WTC11 (cell line): ENCODE results near the gene HOXC4. TPM values are rescaled to one million over a fixed set of nuclear protein-coding genes. Genes with fewer than 3 reads are reported as not detected.

ENCODE experiments used
- ATAC-seq: fragments of 200-7000 bp; cut with Tn5 transposase; 2 replicates; pipeline ENCODE4 v1.10.0; 2021; ENCODE audit warnings: mild to moderate bottlenecking, moderate library complexity
- CTCF ChIA-PET: fragments of 300-600 bp; sonication (Branson Sonifier 250); formaldehyde crosslinking; loops from one replicate; lab custom pipeline; 2021; ENCODE audit warnings: antibody characterized with exemption; lab: Charles Lee
- POLR2A ChIA-PET: fragments of 350-600 bp; sonication (Branson Sonifier 250); formaldehyde crosslinking; loops from one replicate; lab custom pipeline; 2021; ENCODE audit warnings: antibody characterized with exemption; lab: Charles Lee
- DNase-seq: peaks from one replicate; pipeline ENCODE4 v3.0.0; 2021; ENCODE audit warnings: low spot score
- H3K27ac Mint-ChIP-seq: 2 replicates; pipeline ENCODE4 v1.8.0; 2021; ENCODE audit warnings: mixed read lengths
- H3K27me3 Mint-ChIP-seq: 2 replicates; pipeline ENCODE4 v1.8.0; 2021; ENCODE audit warnings: low read depth, mild to moderate bottlenecking, moderate library complexity, mixed read lengths
- H3K36me3 Mint-ChIP-seq: 2 replicates; pipeline ENCODE4 v1.8.0; 2021; ENCODE audit warnings: mixed read lengths
- H3K4me1 Mint-ChIP-seq: 2 replicates; pipeline ENCODE4 v1.8.0; 2022; ENCODE audit warnings: mixed read lengths
- H3K4me3 Mint-ChIP-seq: 2 replicates; pipeline ENCODE4 v1.8.0; 2021; ENCODE audit warnings: mild to moderate bottlenecking, moderate library complexity, mixed read lengths
- H3K9me3 Mint-ChIP-seq: 2 replicates; pipeline ENCODE4 v1.8.0; 2021; ENCODE audit warnings: mixed read lengths
- FOXK1 ChIP-seq: sonication (generic); formaldehyde crosslinking; IDR thresholded peaks from 2 replicates; pipeline ENCODE4 v1.8.0; 2022; ENCODE audit warnings: mild to moderate bottlenecking, moderate library complexity, missing genetic modification reagents
- MXD4 ChIP-seq: fragments of 250-450 bp; sonication (Bioruptor Pico); IDR thresholded peaks from 2 replicates; pipeline ENCODE4 v1.8.0; 2021; ENCODE audit warnings: mild to moderate bottlenecking, moderate library complexity, borderline replicate concordance
- NR2C2 ChIP-seq: sonication (generic); formaldehyde crosslinking; IDR thresholded peaks from 2 replicates; pipeline ENCODE4 v1.8.0; 2022; ENCODE audit warnings: mild to moderate bottlenecking, missing genetic modification reagents
- PRRX2 ChIP-seq: fragments of 250-450 bp; sonication (Bioruptor Pico); IDR thresholded peaks from 2 replicates; pipeline ENCODE4 v1.8.0; 2021; ENCODE audit warnings: mild to moderate bottlenecking
- RELA ChIP-seq: sonication (generic); formaldehyde crosslinking; IDR thresholded peaks from 2 replicates; pipeline ENCODE4 v1.8.1; 2022; ENCODE audit warnings: missing genetic modification reagents, mild to moderate bottlenecking, borderline replicate concordance
- TEAD4 ChIP-seq: sonication (generic); formaldehyde crosslinking; IDR thresholded peaks from 2 replicates; pipeline ENCODE4 v1.8.0; 2022; ENCODE audit warnings: mild to moderate bottlenecking, missing genetic modification reagents
- ZBTB21 ChIP-seq: sonication (generic); formaldehyde crosslinking; IDR thresholded peaks from 2 replicates; pipeline ENCODE4 v1.8.1; 2023; ENCODE audit warnings: mild to moderate bottlenecking, missing genetic modification reagents, borderline replicate concordance
- total RNA-seq: library from RNA; stranded (reverse); gene quantifications from 3 replicates; pipeline ENCODE4 v1.2.3, GENCODE V29; 2021
- TF ChIP-seq, protein P1 (sequence below): sonication (generic); formaldehyde crosslinking; conservative IDR thresholded peaks from 2 replicates; pipeline ENCODE4 v1.8.1; 2023; ENCODE audit warnings: mild to moderate bottlenecking, low read depth, missing genetic modification reagents, moderate library complexity
- TF ChIP-seq, protein P2 (sequence below): sonication (generic); formaldehyde crosslinking; IDR thresholded peaks from 2 replicates; pipeline ENCODE4 v1.8.1; 2023; ENCODE audit warnings: mild to moderate bottlenecking, missing genetic modification reagents, moderate library complexity
- TF ChIP-seq, protein P3 (sequence below): sonication (generic); formaldehyde crosslinking; IDR thresholded peaks from 2 replicates; pipeline ENCODE4 v1.8.1; 2023; ENCODE audit warnings: mild to moderate bottlenecking, missing genetic modification reagents, borderline replicate concordance
- TF ChIP-seq, protein P4 (sequence below): sonication (generic); formaldehyde crosslinking; IDR thresholded peaks from 2 replicates; pipeline ENCODE4 v1.8.0; 2022; ENCODE audit warnings: missing genetic modification reagents
- TF ChIP-seq, protein P5 (sequence below): sonication (generic); formaldehyde crosslinking; IDR thresholded peaks from 2 replicates; pipeline ENCODE4 v1.8.0; 2022; ENCODE audit warnings: mild to moderate bottlenecking, missing genetic modification reagents

HOXC4 gene
- total RNA-seq, 1 experiment from 2014 or later, result 0.46 TPM

DNA sequence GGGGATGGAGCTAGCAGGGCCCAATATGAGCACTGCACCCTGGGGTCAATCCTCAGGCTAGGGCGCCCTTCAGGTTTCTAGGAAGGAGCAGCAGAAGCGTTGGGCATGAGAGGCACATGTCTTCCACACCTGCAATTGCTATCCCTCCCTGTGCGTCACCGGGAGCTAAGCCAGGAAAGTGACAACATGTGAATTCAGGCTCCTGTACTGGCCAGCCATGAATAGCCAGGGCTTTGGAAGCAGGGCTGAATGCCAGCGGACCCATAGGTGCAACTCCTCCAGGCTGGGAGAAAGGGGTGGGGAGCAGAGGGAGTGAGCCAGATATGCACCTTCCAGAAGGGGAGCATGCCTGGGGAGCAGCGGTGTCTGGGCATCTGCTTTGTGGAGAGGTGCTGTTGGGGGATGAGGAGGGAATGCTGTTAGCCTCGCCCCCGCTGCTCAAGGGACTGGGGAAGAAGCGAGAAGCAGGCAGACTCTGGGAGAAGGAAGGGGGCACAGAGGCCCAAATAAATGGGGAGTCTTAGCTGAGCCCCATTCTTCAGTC lies 14.7 kb upstream of the HOXC4 start (continued):
- TF ChIP-seq, protein P1, sequence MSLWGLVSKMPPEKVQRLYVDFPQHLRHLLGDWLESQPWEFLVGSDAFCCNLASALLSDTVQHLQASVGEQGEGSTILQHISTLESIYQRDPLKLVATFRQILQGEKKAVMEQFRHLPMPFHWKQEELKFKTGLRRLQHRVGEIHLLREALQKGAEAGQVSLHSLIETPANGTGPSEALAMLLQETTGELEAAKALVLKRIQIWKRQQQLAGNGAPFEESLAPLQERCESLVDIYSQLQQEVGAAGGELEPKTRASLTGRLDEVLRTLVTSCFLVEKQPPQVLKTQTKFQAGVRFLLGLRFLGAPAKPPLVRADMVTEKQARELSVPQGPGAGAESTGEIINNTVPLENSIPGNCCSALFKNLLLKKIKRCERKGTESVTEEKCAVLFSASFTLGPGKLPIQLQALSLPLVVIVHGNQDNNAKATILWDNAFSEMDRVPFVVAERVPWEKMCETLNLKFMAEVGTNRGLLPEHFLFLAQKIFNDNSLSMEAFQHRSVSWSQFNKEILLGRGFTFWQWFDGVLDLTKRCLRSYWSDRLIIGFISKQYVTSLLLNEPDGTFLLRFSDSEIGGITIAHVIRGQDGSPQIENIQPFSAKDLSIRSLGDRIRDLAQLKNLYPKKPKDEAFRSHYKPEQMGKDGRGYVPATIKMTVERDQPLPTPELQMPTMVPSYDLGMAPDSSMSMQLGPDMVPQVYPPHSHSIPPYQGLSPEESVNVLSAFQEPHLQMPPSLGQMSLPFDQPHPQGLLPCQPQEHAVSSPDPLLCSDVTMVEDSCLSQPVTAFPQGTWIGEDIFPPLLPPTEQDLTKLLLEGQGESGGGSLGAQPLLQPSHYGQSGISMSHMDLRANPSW (CRISPR knock-in tag), result no peak
- TF ChIP-seq RELA (CRISPR knock-in tag) (no peak), NR2C2 (CRISPR knock-in tag) (no peak), FOXK1 (CRISPR knock-in tag) (no peak), TEAD4 (CRISPR knock-in tag) (no peak), ZBTB21 (CRISPR knock-in tag) (no peak), MXD4 (no peak)
- TF ChIP-seq, protein P2, sequence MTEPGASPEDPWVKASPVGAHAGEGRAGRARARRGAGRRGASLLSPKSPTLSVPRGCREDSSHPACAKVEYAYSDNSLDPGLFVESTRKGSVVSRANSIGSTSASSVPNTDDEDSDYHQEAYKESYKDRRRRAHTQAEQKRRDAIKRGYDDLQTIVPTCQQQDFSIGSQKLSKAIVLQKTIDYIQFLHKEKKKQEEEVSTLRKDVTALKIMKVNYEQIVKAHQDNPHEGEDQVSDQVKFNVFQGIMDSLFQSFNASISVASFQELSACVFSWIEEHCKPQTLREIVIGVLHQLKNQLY (CRISPR knock-in tag), result no peak
- TF ChIP-seq, protein P3, sequence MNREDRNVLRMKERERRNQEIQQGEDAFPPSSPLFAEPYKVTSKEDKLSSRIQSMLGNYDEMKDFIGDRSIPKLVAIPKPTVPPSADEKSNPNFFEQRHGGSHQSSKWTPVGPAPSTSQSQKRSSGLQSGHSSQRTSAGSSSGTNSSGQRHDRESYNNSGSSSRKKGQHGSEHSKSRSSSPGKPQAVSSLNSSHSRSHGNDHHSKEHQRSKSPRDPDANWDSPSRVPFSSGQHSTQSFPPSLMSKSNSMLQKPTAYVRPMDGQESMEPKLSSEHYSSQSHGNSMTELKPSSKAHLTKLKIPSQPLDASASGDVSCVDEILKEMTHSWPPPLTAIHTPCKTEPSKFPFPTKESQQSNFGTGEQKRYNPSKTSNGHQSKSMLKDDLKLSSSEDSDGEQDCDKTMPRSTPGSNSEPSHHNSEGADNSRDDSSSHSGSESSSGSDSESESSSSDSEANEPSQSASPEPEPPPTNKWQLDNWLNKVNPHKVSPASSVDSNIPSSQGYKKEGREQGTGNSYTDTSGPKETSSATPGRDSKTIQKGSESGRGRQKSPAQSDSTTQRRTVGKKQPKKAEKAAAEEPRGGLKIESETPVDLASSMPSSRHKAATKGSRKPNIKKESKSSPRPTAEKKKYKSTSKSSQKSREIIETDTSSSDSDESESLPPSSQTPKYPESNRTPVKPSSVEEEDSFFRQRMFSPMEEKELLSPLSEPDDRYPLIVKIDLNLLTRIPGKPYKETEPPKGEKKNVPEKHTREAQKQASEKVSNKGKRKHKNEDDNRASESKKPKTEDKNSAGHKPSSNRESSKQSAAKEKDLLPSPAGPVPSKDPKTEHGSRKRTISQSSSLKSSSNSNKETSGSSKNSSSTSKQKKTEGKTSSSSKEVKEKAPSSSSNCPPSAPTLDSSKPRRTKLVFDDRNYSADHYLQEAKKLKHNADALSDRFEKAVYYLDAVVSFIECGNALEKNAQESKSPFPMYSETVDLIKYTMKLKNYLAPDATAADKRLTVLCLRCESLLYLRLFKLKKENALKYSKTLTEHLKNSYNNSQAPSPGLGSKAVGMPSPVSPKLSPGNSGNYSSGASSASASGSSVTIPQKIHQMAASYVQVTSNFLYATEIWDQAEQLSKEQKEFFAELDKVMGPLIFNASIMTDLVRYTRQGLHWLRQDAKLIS (CRISPR knock-in tag), result no peak
- TF ChIP-seq, protein P4, sequence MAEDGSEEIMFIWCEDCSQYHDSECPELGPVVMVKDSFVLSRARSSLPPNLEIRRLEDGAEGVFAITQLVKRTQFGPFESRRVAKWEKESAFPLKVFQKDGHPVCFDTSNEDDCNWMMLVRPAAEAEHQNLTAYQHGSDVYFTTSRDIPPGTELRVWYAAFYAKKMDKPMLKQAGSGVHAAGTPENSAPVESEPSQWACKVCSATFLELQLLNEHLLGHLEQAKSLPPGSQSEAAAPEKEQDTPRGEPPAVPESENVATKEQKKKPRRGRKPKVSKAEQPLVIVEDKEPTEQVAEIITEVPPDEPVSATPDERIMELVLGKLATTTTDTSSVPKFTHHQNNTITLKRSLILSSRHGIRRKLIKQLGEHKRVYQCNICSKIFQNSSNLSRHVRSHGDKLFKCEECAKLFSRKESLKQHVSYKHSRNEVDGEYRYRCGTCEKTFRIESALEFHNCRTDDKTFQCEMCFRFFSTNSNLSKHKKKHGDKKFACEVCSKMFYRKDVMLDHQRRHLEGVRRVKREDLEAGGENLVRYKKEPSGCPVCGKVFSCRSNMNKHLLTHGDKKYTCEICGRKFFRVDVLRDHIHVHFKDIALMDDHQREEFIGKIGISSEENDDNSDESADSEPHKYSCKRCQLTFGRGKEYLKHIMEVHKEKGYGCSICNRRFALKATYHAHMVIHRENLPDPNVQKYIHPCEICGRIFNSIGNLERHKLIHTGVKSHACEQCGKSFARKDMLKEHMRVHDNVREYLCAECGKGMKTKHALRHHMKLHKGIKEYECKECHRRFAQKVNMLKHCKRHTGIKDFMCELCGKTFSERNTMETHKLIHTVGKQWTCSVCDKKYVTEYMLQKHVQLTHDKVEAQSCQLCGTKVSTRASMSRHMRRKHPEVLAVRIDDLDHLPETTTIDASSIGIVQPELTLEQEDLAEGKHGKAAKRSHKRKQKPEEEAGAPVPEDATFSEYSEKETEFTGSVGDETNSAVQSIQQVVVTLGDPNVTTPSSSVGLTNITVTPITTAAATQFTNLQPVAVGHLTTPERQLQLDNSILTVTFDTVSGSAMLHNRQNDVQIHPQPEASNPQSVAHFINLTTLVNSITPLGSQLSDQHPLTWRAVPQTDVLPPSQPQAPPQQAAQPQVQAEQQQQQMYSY (CRISPR knock-in tag), result no peak

DNA sequence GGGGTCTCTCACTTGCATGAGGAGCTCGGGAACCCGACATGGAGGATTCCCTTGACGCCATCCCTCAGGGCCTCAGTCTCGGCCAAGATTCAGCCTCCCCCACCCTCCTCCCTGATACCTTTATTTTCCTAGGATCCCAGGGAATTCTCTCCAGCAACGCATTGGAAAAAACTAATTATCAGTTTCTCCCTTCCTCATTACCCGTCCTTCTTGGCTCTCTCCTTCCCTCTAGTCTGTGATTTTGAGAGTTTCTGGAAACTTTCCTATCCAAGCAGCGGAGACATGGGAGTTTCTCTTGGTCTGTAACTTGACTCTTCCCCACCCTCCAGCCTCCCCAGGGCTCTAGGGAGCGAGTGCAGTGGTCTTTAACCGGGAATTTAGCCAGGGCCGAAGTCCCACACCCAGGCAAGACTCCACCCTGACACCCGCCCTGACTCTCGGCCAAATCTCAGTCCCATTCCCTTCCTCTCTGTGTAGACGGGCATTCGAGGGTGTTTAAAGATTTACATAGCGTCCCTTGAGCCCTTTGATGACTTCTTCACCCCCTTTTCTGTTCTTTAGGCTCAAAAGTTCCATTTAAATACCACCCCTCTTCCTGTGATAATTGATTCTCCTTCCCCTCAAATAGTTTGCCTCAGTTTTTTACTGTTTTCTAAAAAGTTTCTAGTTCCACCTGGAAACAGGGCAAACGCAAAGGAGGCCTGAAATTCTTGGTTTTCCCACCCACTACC lies 14.1 kb upstream of the HOXC4 start:
- H3K4me3 Mint-ChIP-seq, result no peak overlapping the region
- no peak for TF ChIP-seq PRRX2
- TF ChIP-seq, protein P5, sequence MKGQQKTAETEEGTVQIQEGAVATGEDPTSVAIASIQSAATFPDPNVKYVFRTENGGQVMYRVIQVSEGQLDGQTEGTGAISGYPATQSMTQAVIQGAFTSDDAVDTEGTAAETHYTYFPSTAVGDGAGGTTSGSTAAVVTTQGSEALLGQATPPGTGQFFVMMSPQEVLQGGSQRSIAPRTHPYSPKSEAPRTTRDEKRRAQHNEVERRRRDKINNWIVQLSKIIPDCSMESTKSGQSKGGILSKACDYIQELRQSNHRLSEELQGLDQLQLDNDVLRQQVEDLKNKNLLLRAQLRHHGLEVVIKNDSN (CRISPR knock-in tag), result 0 out of 2 replicates have a peak, but pooled peaks have one; percentile 2
- TF ChIP-seq, all 79 proteins: peak for 1
- no peaks in the 10 kb centered on the region for H3K36me3 Mint-ChIP-seq
- H3K4me1 Mint-ChIP-seq, result peaks cover 9% of the 10 kb centered on the region
- peak; percentile 49; the same call in 1 of the 2 replicates for ATAC-seq
- DNase-seq, result no peak
- POLR2A ChIA-PET, result no interaction called here
- no peak overlapping the region for H3K27ac Mint-ChIP-seq
- CTCF ChIA-PET, result interaction anchor here (1.4 kb wide), 1 partner anchor 98 kb away, joined by 3 read pairs; no protein-coding TSS in a partner anchor
- H3K9me3 Mint-ChIP-seq, result no peaks in the 10 kb centered on the region
- peaks cover 100% of the 10 kb centered on the region for H3K27me3 Mint-ChIP-seq
